Body of pancreas (tissue), 4 donors: ENCODE data around the gene PALMD. TPM values are rescaled to one million over a fixed set of nuclear protein-coding genes. Genes with fewer than 3 reads are reported as not detected.

Source experiments
- ATAC-seq: fragments of 150-250 bp; one replicate; pipeline ENCODE4 v1.9.1; 2016
- DNase-seq, 4 donors: peaks; one replicate each; pipeline ENCODE4 v3.0.0-alpha.2; 2019
- H3K27ac ChIP-seq, 4 donors: fragments of 200-600 bp; sonication (generic); 1 replicate in 3 of 4; 2 replicates in 1 of 4; pipeline versions ENCODE4 v1.5.1 to v1.6.1; 2016 to 2019; ENCODE audit warnings: mild to moderate bottlenecking in 1 of 4, mixed read lengths in 1 of 4, moderate library complexity in 1 of 4
- H3K27me3 ChIP-seq, 2 donors: fragments of 200-600 bp; sonication (generic); one replicate each; pipeline ENCODE4 v1.6.0; 2016; ENCODE audit warnings: mild to moderate bottlenecking in 1 of 2
- H3K36me3 ChIP-seq, 2 donors: fragments of 200-600 bp; sonication (generic); replicated peaks in 1 of 2; 2 replicates each; pipeline ENCODE4 v1.5.1; 2016; ENCODE audit warnings: low read depth in 2 of 2; ENCODE audit not compliant: insufficient read depth in 1 of 2
- H3K4me1 ChIP-seq: fragments of 200-600 bp; sonication (generic); one replicate; pipeline ENCODE4 v1.6.0; 2016
- H3K4me3 ChIP-seq, 2 donors: fragments of 200-600 bp; sonication (generic); 1 replicate in 1 of 2; 2 replicates in 1 of 2; pipeline ENCODE4 v1.5.1; 2016 to 2019
- H3K9me3 ChIP-seq, 3 donors: fragments of 200-600 bp; sonication (generic); 1 replicate in 2 of 3; 2 replicates in 1 of 3; pipeline ENCODE4 v1.5.1; 2016
- POLR2A ChIP-seq, 3 donors: fragments of 450-650 bp; IDR thresholded peaks; one replicate each; pipeline ENCODE4 v1.6.1; 2016; ENCODE audit warnings: antibody characterized with exemption in 3 of 3, mild to moderate bottlenecking in 2 of 3
- WGBS, 2 donors: methylation state at CpG; one replicate each; pipeline ENCODE4 v1.1.5; 2017; 5-methylcytosine and 5-hydroxymethylcytosine counted together
- intact Hi-C: fragments of 100-400 bp; cut with DNase I; formaldehyde crosslinking; loops from one replicate; pipeline ENCODE4 v1.15.1; 2023
- total RNA-seq, 2 donors: library from RNA; depleted of rRNA; stranded (reverse); fragments of >200 nt; gene quantifications; one replicate each; pipeline ENCODE4 v1.1.0, GENCODE V29; 2016
- TF ChIP-seq, protein P1 (sequence below), 7 experiments: fragments of 450-650 bp in 4 of 7; fragments of 200-600 bp in 3 of 7; sonication (generic) in 3 of 7; IDR thresholded peaks; one replicate each; pipeline ENCODE4 v1.5.1; 2016 to 2019; ENCODE audit warnings: antibody characterized with exemption in 7 of 7

Gene PALMD
- total RNA-seq, 2 donors from 2014 or later: 8.0 to 13.5 TPM

DNA sequence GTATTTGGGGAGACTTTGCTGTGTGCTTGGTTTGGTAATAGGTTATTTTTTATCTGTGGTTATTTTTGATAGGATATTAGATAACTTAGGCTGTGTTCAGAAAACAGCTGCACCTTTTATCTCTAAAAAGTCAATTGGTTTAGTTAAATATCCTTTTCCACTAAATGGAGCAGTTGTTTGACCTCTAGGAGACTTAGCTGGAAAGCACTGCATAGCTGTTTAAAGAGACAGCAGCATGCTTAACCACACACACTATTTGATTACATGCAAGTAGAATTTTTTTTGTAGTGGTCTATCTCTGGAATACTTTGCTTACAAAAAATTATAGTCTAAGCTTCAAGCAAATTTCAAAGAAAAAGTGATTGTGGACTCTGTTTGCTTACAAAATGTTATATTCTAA lies 6.5 kb upstream of the PALMD start:
- Histone ChIP-seq H3K4me3 (no peak overlapping the region), H3K27ac (no peak overlapping the region), H3K27me3 (no peaks in the 10 kb centered on the region), H3K4me1 (no peaks in the 10 kb centered on the region), H3K9me3 (no peaks in the 10 kb centered on the region), H3K36me3 (no peaks in the 10 kb centered on the region)
- intact Hi-C loops: no loop called here
- DNase-seq (no peak), ATAC-seq (no peak)
- TF ChIP-seq, protein P1, sequence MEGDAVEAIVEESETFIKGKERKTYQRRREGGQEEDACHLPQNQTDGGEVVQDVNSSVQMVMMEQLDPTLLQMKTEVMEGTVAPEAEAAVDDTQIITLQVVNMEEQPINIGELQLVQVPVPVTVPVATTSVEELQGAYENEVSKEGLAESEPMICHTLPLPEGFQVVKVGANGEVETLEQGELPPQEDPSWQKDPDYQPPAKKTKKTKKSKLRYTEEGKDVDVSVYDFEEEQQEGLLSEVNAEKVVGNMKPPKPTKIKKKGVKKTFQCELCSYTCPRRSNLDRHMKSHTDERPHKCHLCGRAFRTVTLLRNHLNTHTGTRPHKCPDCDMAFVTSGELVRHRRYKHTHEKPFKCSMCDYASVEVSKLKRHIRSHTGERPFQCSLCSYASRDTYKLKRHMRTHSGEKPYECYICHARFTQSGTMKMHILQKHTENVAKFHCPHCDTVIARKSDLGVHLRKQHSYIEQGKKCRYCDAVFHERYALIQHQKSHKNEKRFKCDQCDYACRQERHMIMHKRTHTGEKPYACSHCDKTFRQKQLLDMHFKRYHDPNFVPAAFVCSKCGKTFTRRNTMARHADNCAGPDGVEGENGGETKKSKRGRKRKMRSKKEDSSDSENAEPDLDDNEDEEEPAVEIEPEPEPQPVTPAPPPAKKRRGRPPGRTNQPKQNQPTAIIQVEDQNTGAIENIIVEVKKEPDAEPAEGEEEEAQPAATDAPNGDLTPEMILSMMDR (IDR thresholded peaks at IDR 0.05): no peak
- no peak for TF ChIP-seq POLR2A (IDR thresholded peaks at IDR 0.05)

DNA sequence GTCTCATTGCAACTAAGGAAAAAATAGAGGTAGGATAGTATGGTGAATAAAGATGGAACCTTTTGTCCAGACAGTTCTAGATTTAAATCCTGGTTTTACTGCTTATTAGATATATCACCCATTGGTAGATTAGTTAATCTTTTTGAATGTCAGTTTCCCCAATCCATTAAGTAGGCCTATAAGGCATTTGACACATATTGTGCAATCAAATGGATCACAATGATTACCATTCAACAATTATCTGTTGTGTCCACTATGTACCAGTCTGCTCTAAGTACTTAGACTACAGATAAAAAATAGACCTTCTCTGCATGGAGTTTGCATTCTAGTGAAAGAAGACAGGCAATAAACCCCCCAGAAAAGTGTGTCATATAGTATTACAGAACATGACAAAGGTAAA lies 6.0 kb upstream of the PALMD start:
- DNase-seq: no peak
- Histone ChIP-seq H3K27ac (no peak overlapping the region), H3K36me3 (no peaks in the 10 kb centered on the region), H3K4me1 (peaks cover 5% of the 10 kb centered on the region), H3K9me3 (no peaks in the 10 kb centered on the region), H3K4me3 (no peak overlapping the region), H3K27me3 (no peaks in the 10 kb centered on the region)
- intact Hi-C loops: no loop called here
- no peak for TF ChIP-seq POLR2A (IDR thresholded peaks at IDR 0.05)
- TF ChIP-seq, protein P1 (IDR thresholded peaks at IDR 0.05): no peak
- no peak for ATAC-seq

DNA sequence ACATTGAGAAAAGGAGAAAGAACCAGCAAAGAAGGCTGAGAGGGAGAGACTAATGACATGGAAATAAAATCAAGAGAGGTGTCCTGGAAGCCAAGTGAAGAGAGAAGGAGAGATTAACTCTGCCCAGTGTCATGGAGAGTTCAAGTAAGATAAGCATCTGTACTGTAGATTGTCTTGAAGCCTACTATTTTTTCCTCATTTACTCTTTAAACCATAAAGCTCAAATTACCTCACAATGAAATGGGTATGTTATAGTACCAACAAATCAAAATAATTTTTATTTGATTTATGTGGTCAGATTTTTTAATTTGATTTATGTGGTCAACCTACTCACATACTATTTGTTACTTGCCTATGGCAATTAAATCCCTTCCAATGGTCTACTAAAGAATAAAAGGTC lies 5.2 kb upstream of the PALMD start:
- H3K4me1 ChIP-seq: peaks cover 13% of the 10 kb centered on the region
- ATAC-seq (no peak), DNase-seq (no peak)
- no peaks in the 10 kb centered on the region for H3K27me3 ChIP-seq
- no peak for TF ChIP-seq POLR2A (IDR thresholded peaks at IDR 0.05)
- TF ChIP-seq, protein P1 (IDR thresholded peaks at IDR 0.05): no peak
- H3K4me3 ChIP-seq: no peak overlapping the region
- no peak overlapping the region for H3K27ac ChIP-seq
- no peaks in the 10 kb centered on the region for H3K9me3 ChIP-seq
- intact Hi-C loops: no loop called here
- H3K36me3 ChIP-seq: no peaks in the 10 kb centered on the region

DNA sequence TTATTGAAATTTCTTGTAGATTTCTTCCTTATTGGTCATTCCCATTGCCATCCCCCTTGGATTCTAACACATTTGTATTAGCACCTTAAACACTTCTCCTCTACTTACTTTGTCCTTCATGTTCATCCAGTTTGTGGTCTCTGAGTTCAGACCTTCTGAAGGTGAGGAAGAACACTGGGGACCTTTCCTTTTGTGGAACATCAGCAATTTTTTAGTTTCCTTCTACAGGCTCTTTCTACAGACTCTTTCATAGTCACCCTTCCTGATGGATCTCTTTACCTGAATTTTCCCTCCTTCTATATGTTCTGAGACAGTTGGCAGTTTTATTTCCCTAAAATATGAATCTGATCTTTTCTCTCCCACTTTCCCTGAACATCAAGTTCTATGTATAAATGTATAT lies 4.4 kb upstream of the PALMD start:
- ATAC-seq (no peak), DNase-seq (no peak)
- Histone ChIP-seq H3K4me1 (peaks cover 20% of the 10 kb centered on the region), H3K4me3 (no peak overlapping the region), H3K9me3 (no peaks in the 10 kb centered on the region), H3K36me3 (no peaks in the 10 kb centered on the region), H3K27me3 (no peaks in the 10 kb centered on the region), H3K27ac (no peak overlapping the region)
- TF ChIP-seq, protein P1 (IDR thresholded peaks at IDR 0.05): no peak
- intact Hi-C loops: no loop called here

DNA sequence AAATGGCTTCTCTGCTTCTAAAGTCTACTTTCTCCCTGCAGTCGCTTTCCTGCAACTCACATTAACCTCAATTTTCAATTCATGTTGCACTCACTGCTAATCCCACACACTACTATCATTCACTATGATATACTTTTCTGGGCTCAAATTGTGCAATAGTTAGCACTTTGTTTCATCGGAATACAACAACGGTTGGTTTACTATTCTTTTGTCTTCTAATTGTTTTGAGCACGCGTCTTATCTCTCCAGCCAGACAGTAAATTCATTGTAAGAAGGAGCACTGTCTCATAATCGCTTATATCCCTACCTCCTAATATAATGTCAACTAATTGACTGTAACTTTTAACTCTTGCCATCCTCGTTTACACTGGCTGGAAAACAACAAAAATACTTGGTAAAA lies 3.9 kb upstream of the PALMD start:
- 59 to 67% methylated on average over 7 of the region's 7 CpGs for WGBS, 2 donors
- H3K27ac ChIP-seq: no peak overlapping the region

More for the DNA sequence above, 3.9 kb upstream of the PALMD start:
- H3K36me3 ChIP-seq: no peaks in the 10 kb centered on the region
- no peaks in the 10 kb centered on the region for H3K27me3 ChIP-seq
- no peak for TF ChIP-seq POLR2A (IDR thresholded peaks at IDR 0.05)
- TF ChIP-seq, protein P1 (IDR thresholded peaks at IDR 0.05): no peak
- no peaks in the 10 kb centered on the region for H3K9me3 ChIP-seq
- ATAC-seq (no peak), DNase-seq (no peak)
- H3K4me3 ChIP-seq: no peak overlapping the region
- intact Hi-C loops: no loop called here
- peaks cover 20% of the 10 kb centered on the region for H3K4me1 ChIP-seq
